B cell (primary cell): ENCODE data around the gene LCE1E.

Experiments used
- EZH2 ChIP-seq: IDR thresholded peaks from 2 replicates; pipeline ENCODE4 v1.6.1; 2012; ENCODE audit warnings: borderline replicate concordance, low read depth, mild to moderate bottlenecking, moderate library complexity, low read length; ENCODE audit not compliant: insufficient read depth, poor library complexity, severe bottlenecking
- TF ChIP-seq, protein P1 (sequence below): fragments of 200-600 bp; IDR thresholded peaks from one replicate; pipeline ENCODE4 v1.8.0; 2022; ENCODE audit warnings: antibody characterized with exemption, mild to moderate bottlenecking

DNA sequence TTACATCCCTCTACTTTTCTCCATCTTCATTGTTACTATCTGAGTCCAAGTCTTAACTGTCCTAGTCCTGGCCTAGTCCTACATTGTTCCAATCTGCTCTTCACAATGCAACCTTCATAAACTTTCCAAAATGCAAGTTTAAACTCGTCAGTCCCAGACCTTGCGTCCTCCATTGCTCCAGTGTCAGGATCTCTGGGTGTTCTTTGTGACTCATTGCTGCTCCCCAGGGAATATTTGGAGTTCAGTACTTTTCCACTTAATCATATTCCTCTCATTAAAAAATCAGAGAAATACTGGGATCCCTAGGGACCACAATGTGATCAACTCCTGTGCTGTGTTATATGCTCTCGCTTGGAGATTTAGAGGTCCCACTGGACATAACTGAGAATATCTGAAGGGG is 46.2 kb upstream of the LCE1E start:
- TF ChIP-seq, protein P1, sequence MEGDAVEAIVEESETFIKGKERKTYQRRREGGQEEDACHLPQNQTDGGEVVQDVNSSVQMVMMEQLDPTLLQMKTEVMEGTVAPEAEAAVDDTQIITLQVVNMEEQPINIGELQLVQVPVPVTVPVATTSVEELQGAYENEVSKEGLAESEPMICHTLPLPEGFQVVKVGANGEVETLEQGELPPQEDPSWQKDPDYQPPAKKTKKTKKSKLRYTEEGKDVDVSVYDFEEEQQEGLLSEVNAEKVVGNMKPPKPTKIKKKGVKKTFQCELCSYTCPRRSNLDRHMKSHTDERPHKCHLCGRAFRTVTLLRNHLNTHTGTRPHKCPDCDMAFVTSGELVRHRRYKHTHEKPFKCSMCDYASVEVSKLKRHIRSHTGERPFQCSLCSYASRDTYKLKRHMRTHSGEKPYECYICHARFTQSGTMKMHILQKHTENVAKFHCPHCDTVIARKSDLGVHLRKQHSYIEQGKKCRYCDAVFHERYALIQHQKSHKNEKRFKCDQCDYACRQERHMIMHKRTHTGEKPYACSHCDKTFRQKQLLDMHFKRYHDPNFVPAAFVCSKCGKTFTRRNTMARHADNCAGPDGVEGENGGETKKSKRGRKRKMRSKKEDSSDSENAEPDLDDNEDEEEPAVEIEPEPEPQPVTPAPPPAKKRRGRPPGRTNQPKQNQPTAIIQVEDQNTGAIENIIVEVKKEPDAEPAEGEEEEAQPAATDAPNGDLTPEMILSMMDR = no peak
- TF ChIP-seq EZH2 = no peak
